Muscle of leg (tissue), 11 donors: ENCODE measurements around the gene PVR. TPM values are rescaled to one million over a fixed set of nuclear protein-coding genes. Genes with fewer than 3 reads are reported as not detected.

Experiments
- DNase-seq: peaks from one replicate; pipeline ENCODE4 v3.0.0; 2013
- H3K27ac ChIP-seq: one replicate; pipeline ENCODE4 v1.5.1; 2013; ENCODE audit warnings: mild to moderate bottlenecking, low read length, control low read depth
- H3K27me3 ChIP-seq: one replicate; pipeline ENCODE4 v1.6.1; 2013; ENCODE audit warnings: low read length; ENCODE audit not compliant: control insufficient read depth, insufficient read depth
- H3K36me3 ChIP-seq: one replicate; pipeline ENCODE4 v1.6.1; 2013; ENCODE audit warnings: low read length; ENCODE audit not compliant: control insufficient read depth, insufficient read depth
- H3K4me1 ChIP-seq: one replicate; pipeline ENCODE4 v1.6.1; 2013; ENCODE audit warnings: low read length; ENCODE audit not compliant: control insufficient read depth, insufficient read depth
- H3K4me3 ChIP-seq: one replicate; pipeline ENCODE4 v1.5.1; 2013; ENCODE audit warnings: low read length, control low read depth
- H3K9me3 ChIP-seq: replicated peaks from 2 replicates; pipeline ENCODE4 v1.6.1; 2013; ENCODE audit warnings: low read depth, low read length; ENCODE audit not compliant: control insufficient read depth
- WGBS: methylation state at CpG from one replicate; pipeline ENCODE4 v1.1.5; 2013; ENCODE audit warnings: missing lambda C conversion rate; ENCODE audit not compliant: insufficient coverage; 5-methylcytosine and 5-hydroxymethylcytosine counted together
- polyA plus RNA-seq, 8 donors: library from polyadenylated mRNA; unstranded; fragments of 120-200 nt; gene quantifications; one replicate each; pipeline versions ENCODE4 v1.2.1 to v1.2.3, GENCODE V29; 2013; ENCODE audit warnings: inconsistent platforms in 1 of 8, low replicate concordance in 1 of 8; ENCODE audit not compliant: insufficient read length in 8 of 8, insufficient read depth in 1 of 8
- total RNA-seq: library from RNA; stranded (reverse); fragments of 120-200 nt; gene quantifications from one replicate; pipeline ENCODE4 v1.2.4, GENCODE V29; 2013

Gene PVR
- total and polyA plus RNA-seq, 9 donors: 18.4 to 25.6 (median 20.3) TPM

- peak; percentile 75 for DNase-seq
- 52% methylated on average over 14 of the region's 16 CpGs for WGBS
- H3K4me1 ChIP-seq: peaks cover 15% of the 10 kb centered on the region
- H3K4me3 ChIP-seq: no peak overlapping the region
- no peaks in the 10 kb centered on the region for H3K27me3 ChIP-seq
- H3K9me3 ChIP-seq: no peaks in the 10 kb centered on the region
- peaks cover 69% of the 10 kb centered on the region for H3K36me3 ChIP-seq
- peak overlapping the region; percentile 47 for H3K27ac ChIP-seq
These were observed 10.5 kb downstream of the PVR start for GRCh38 chr19:44653977-44654774.

- H3K4me1 ChIP-seq: peaks cover 18% of the 10 kb centered on the region
- H3K36me3 ChIP-seq: peaks cover 66% of the 10 kb centered on the region
- WGBS: 18% methylated on average over 15 of the region's 25 CpGs
- no peaks in the 10 kb centered on the region for H3K27me3 ChIP-seq
- H3K9me3 ChIP-seq: no peaks in the 10 kb centered on the region
- H3K27ac ChIP-seq: no peak overlapping the region
- H3K4me3 ChIP-seq: no peak overlapping the region
- peak; percentile 61 for DNase-seq
These were observed 13.7 kb downstream of the PVR start for GRCh38 chr19:44657211-44657921.

GRCh38 chr19:44658069-44658733, 14.5 kb downstream of the PVR start:
- H3K9me3 ChIP-seq: no peaks in the 10 kb centered on the region
- H3K27me3 ChIP-seq: no peaks in the 10 kb centered on the region
- no peak overlapping the region for H3K27ac ChIP-seq
- WGBS: 88% methylated on average over 3 of the region's 3 CpGs
- peaks cover 26% of the 10 kb centered on the region for H3K4me1 ChIP-seq
- no peak overlapping the region for H3K4me3 ChIP-seq
- DNase-seq: no peak
- peaks cover 62% of the 10 kb centered on the region for H3K36me3 ChIP-seq

GRCh38 chr19:44660081-44660480, 16.4 kb downstream of the PVR start:
- Histone ChIP-seq H3K4me1 (peaks cover 25% of the 10 kb centered on the region), H3K27me3 (no peaks in the 10 kb centered on the region), H3K4me3 (no peak overlapping the region), H3K36me3 (peaks cover 57% of the 10 kb centered on the region), H3K27ac (no peak overlapping the region), H3K9me3 (no peaks in the 10 kb centered on the region)
- no peak for DNase-seq
- WGBS: 96% methylated on average over 4 of the region's 4 CpGs

GRCh38 chr19:44661205-44661604, 17.5 kb downstream of the PVR start:
- no peak overlapping the region for H3K4me3 ChIP-seq
- no peaks in the 10 kb centered on the region for H3K9me3 ChIP-seq
- no peaks in the 10 kb centered on the region for H3K27me3 ChIP-seq
- peaks cover 52% of the 10 kb centered on the region for H3K36me3 ChIP-seq
- 87% methylated on average over 5 of the region's 11 CpGs for WGBS
- H3K4me1 ChIP-seq: peaks cover 25% of the 10 kb centered on the region
- no peak for DNase-seq
- H3K27ac ChIP-seq: no peak overlapping the region

GRCh38 chr19:44661904-44662303, 18.2 kb downstream of the PVR start:
- Histone ChIP-seq H3K4me3 (no peak overlapping the region), H3K27me3 (no peaks in the 10 kb centered on the region), H3K9me3 (no peaks in the 10 kb centered on the region), H3K36me3 (peaks cover 48% of the 10 kb centered on the region), H3K27ac (no peak overlapping the region), H3K4me1 (peaks cover 24% of the 10 kb centered on the region)
- no peak for DNase-seq
- 60% methylated on average over 1 of the region's 7 CpGs for WGBS

- no peak overlapping the region for H3K4me3 ChIP-seq
- DNase-seq: peak; percentile 65
- peaks cover 18% of the 10 kb centered on the region for H3K4me1 ChIP-seq
- H3K9me3 ChIP-seq: no peaks in the 10 kb centered on the region
- H3K27me3 ChIP-seq: no peaks in the 10 kb centered on the region
- H3K27ac ChIP-seq: no peak overlapping the region
- 14% methylated on average over 6 of the region's 7 CpGs for WGBS
- H3K36me3 ChIP-seq: peaks cover 43% of the 10 kb centered on the region
These were observed 19.1 kb downstream of the PVR start for GRCh38 chr19:44662691-44663385.

- no peaks in the 10 kb centered on the region for H3K27me3 ChIP-seq
- no peak for DNase-seq
- no peak overlapping the region for H3K4me3 ChIP-seq
- no peaks in the 10 kb centered on the region for H3K9me3 ChIP-seq
- H3K27ac ChIP-seq: no peak overlapping the region
- WGBS: no CpG with 5 or more reads among the region's 5 CpGs
- H3K36me3 ChIP-seq: peaks cover 32% of the 10 kb centered on the region
- peaks cover 18% of the 10 kb centered on the region for H3K4me1 ChIP-seq
These were observed 20.3 kb downstream of the PVR start for GRCh38 chr19:44663996-44664395.

GRCh38 chr19:44664976-44665375, 21.3 kb downstream of the PVR start:
- Histone ChIP-seq H3K27ac (no peak overlapping the region), H3K9me3 (no peaks in the 10 kb centered on the region), H3K36me3 (peaks cover 25% of the 10 kb centered on the region), H3K4me3 (no peak overlapping the region), H3K27me3 (no peaks in the 10 kb centered on the region), H3K4me1 (peaks cover 18% of the 10 kb centered on the region)
- 89% methylated on average over 4 of the region's 10 CpGs for WGBS
- no peak for DNase-seq
